Body of pancreas (tissue), 4 donors: ENCODE data around the gene PHLDA1. TPM values are rescaled to one million over a fixed set of nuclear protein-coding genes. Genes with fewer than 3 reads are reported as not detected.
A peak's percentile ranks its signal among the peaks of the same experiment; 100 is the strongest.

ENCODE experiments used
- ATAC-seq: fragments of 150-250 bp; one replicate; pipeline ENCODE4 v1.9.1; 2016
- DNase-seq, 4 donors: peaks; one replicate each; pipeline ENCODE4 v3.0.0-alpha.2; 2019
- H3K27ac ChIP-seq, 4 donors: fragments of 200-600 bp; sonication (generic); 1 replicate in 3 of 4; 2 replicates in 1 of 4; pipeline versions ENCODE4 v1.5.1 to v1.6.1; 2016 to 2019; ENCODE audit warnings: mild to moderate bottlenecking in 1 of 4, mixed read lengths in 1 of 4, moderate library complexity in 1 of 4
- H3K27me3 ChIP-seq, 2 donors: fragments of 200-600 bp; sonication (generic); one replicate each; pipeline ENCODE4 v1.6.0; 2016; ENCODE audit warnings: mild to moderate bottlenecking in 1 of 2
- H3K36me3 ChIP-seq, 2 donors: fragments of 200-600 bp; sonication (generic); replicated peaks in 1 of 2; 2 replicates each; pipeline ENCODE4 v1.5.1; 2016; ENCODE audit warnings: low read depth in 2 of 2; ENCODE audit not compliant: insufficient read depth in 1 of 2
- H3K4me1 ChIP-seq: fragments of 200-600 bp; sonication (generic); one replicate; pipeline ENCODE4 v1.6.0; 2016
- H3K4me3 ChIP-seq, 2 donors: fragments of 200-600 bp; sonication (generic); 1 replicate in 1 of 2; 2 replicates in 1 of 2; pipeline ENCODE4 v1.5.1; 2016 to 2019
- H3K9me3 ChIP-seq, 3 donors: fragments of 200-600 bp; sonication (generic); 1 replicate in 2 of 3; 2 replicates in 1 of 3; pipeline ENCODE4 v1.5.1; 2016
- CTCF ChIP-seq, 7 experiments: fragments of 450-650 bp in 4 of 7; fragments of 200-600 bp in 3 of 7; sonication (generic) in 3 of 7; IDR thresholded peaks; one replicate each; pipeline ENCODE4 v1.5.1; 2016 to 2019; ENCODE audit warnings: antibody characterized with exemption in 7 of 7
- POLR2A ChIP-seq, 3 donors: fragments of 450-650 bp; IDR thresholded peaks; one replicate each; pipeline ENCODE4 v1.6.1; 2016; ENCODE audit warnings: antibody characterized with exemption in 3 of 3, mild to moderate bottlenecking in 2 of 3
- WGBS, 2 donors: methylation state at CpG; one replicate each; pipeline ENCODE4 v1.1.5; 2017; 5-methylcytosine and 5-hydroxymethylcytosine counted together
- intact Hi-C: fragments of 100-400 bp; cut with DNase I; formaldehyde crosslinking; loops from one replicate; pipeline ENCODE4 v1.15.1; 2023
- total RNA-seq, 2 donors: library from RNA; depleted of rRNA; stranded (reverse); fragments of >200 nt; gene quantifications; one replicate each; pipeline ENCODE4 v1.1.0, GENCODE V29; 2016

The PHLDA1 gene
- total RNA-seq, 2 donors from 2014 or later = 11.9 to 22.4 TPM

GRCh38 chr12:76030341-76031080, 1.1 kb downstream of the PHLDA1 start:
- Histone ChIP-seq H3K27me3 (no peaks in the 10 kb centered on the region), H3K36me3 (no peaks in the 10 kb centered on the region), H3K9me3 (no peaks in the 10 kb centered on the region), H3K4me3 (peak overlapping the region; percentile 18 to 62), H3K4me1 (peaks cover 34% of the 10 kb centered on the region), H3K27ac (peak overlapping the region; percentile 94 to 99 (median 98))
- WGBS, 2 donors = 0 to 1% methylated on average over 25 to 40 of the region's 40 CpGs
- ATAC-seq (no peak), DNase-seq (peak; percentile 34 to 58 (median 53))
- TF ChIP-seq CTCF (IDR thresholded peaks at IDR 0.05) (peak in 3 of 7 experiments; percentile 1 to 13 (median 11)), POLR2A (IDR thresholded peaks at IDR 0.05) (no peak)
- intact Hi-C loops = no loop called here

GRCh38 chr12:76029982-76030340, 1.6 kb downstream of the PHLDA1 start:
- no peak for TF ChIP-seq CTCF (IDR thresholded peaks at IDR 0.05)
- TF ChIP-seq POLR2A (IDR thresholded peaks at IDR 0.05) = peak in 2 of 3 donors; percentile 6 to 11
- Histone ChIP-seq H3K27ac (peak overlapping the region in 3 of 4 donors; percentile 97 to 99 (median 98)), H3K9me3 (no peaks in the 10 kb centered on the region), H3K4me3 (peak overlapping the region; percentile 18 to 62), H3K4me1 (peaks cover 28% of the 10 kb centered on the region), H3K27me3 (no peaks in the 10 kb centered on the region), H3K36me3 (no peaks in the 10 kb centered on the region)
- peak in 2 of 4 donors; percentile 16 to 18 for DNase-seq
- intact Hi-C loops = no loop called here
- 3 to 4% methylated on average over 22 of the region's 22 CpGs for WGBS, 2 donors
- no peak for ATAC-seq

- Histone ChIP-seq H3K4me1 (peaks cover 23% of the 10 kb centered on the region), H3K36me3 (no peaks in the 10 kb centered on the region), H3K4me3 (no peak overlapping the region), H3K9me3 (no peaks in the 10 kb centered on the region), H3K27me3 (no peaks in the 10 kb centered on the region), H3K27ac (peak overlapping the region in 2 of 4 donors; percentile 18)
- TF ChIP-seq POLR2A (IDR thresholded peaks at IDR 0.05) = no peak
- TF ChIP-seq CTCF (IDR thresholded peaks at IDR 0.05) = no peak
- ATAC-seq (no peak), DNase-seq (no peak)
- intact Hi-C loops = no loop called here
- WGBS, 2 donors = 34 to 36% methylated on average over 3 of the region's 3 CpGs
Measured at GRCh38 chr12:76028571-76029277, 2.9 kb downstream of the PHLDA1 start.

GRCh38 chr12:76026643-76027063, 4.9 kb downstream of the PHLDA1 start:
- TF ChIP-seq CTCF (IDR thresholded peaks at IDR 0.05) (no peak), POLR2A (IDR thresholded peaks at IDR 0.05) (peak in 1 of 3 donors; percentile 23)
- 61 to 81% methylated on average over 1 of the region's 1 CpG for WGBS, 2 donors
- Histone ChIP-seq H3K4me1 (peaks cover 18% of the 10 kb centered on the region), H3K27ac (peak overlapping the region in 1 of 4 donors; percentile 15), H3K27me3 (no peaks in the 10 kb centered on the region), H3K4me3 (no peak overlapping the region), H3K9me3 (no peaks in the 10 kb centered on the region), H3K36me3 (no peaks in the 10 kb centered on the region)
- ATAC-seq (no peak), DNase-seq (no peak)
- intact Hi-C loops = no loop called here
